ENCODE data around the gene DHX35. TPM values are rescaled to one million over a fixed set of nuclear protein-coding genes. Genes with fewer than 3 reads are reported as not detected.
"Not testable (repeated sequence)": the region's sequence is repeated elsewhere in the genome, so short reads cannot be mapped to it uniquely, and the experiment has no call there.

DHX35 gene
- total and polyA plus RNA-seq, 2 experiments from 2014 or later: 4.5 to 10.7 TPM

DNA sequence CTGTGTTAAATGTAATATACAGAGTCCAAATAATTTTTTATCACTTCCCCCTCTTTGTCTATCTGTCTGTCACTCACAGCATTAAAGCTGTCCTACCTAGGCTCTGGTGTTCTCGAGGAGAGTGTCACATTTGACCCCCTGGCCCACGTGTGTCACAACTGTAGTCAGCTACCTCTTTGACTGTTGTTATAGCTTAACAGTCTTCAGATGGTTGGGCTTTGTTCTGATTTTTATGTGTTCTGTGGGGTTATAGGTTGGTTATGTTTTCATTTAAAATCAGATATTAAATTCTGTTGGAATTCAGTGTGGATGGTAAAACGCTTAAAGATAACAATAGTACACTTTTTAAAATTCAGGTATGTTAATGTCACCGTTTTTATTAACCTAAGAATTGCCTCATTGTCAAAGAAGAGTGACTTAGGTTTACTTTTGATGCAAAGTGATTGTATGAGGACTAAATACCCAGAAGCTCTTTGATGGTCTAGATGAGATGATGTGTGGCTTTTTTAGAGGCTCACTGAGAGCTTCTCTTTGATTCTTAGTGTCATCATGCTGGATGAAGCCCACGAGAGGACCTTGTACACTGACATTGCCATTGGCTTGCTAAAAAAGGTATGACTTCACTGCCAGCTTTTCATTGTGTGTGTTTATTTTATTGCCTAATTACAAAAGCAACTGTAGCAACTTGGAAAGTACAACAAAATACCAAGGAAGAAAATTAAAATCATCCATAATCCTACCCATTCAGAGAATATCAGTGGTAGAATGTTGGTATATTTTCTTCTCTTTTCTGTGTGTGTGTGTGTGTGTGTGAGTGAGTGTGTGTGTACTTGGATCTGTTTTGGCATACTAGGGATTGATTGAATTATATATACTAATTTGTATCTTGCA is 29.9 kb downstream of the DHX35 start:
- in situ Hi-C loops (cut with MboI): no loop called here
- 82 to 88% methylated on average over 5 of the region's 5 CpGs for whole genome bisulfite sequencing, 2 experiments (ENCODE audit: low coverage in 1 of 2, low lambda C conversion rate in 2 of 2, missing lambda C conversion rate in 2 of 2)
- no peaks in the 10 kb centered on the region for H3K27me3 ChIP-seq (replicated peaks; ENCODE audit: insufficient read depth)

DNA sequence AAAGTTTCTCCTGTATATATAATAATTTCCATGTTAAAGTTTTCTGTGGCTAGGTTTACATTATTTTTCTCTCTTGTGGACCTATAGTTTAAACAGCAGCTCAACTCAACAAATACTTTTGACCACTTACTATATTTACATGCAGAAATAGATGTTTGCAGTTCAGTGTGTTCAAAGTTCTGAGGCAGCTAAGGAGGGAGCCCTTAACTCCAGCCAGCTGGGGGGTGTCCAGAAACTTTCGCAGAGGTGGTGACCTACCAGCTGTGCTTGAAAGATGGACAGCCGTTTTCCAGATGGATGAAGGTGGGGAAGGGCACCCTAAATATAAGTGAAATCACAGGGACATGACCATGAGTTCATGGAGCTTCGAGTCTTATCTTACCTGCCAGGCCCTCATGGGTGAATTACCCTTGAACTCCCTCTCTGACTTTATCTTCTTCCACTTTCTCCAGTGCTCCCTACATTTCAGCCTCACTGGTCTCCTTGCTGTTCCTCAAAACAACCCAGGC is 33.4 kb downstream of the DHX35 start:
- H3K27me3 ChIP-seq (replicated peaks; ENCODE audit: insufficient read depth): no peaks in the 10 kb centered on the region
- 98 to 100% methylated on average over 3 of the region's 3 CpGs for WGBS, 2 experiments (ENCODE audit: low coverage in 1 of 2, low lambda C conversion rate in 2 of 2, missing lambda C conversion rate in 2 of 2)
- no peaks in the 10 kb centered on the region for H3K9me2 ChIP-seq (ENCODE audit: insufficient read depth)
- H3K9ac ChIP-seq: no peak overlapping the region
- DNase-seq: no peak
- no peaks in the 10 kb centered on the region for H3K9me3 ChIP-seq (ENCODE audit: low read depth)
- no peaks in the 10 kb centered on the region for H3K79me2 ChIP-seq (ENCODE audit: insufficient read depth)
- in situ Hi-C loops (cut with MboI): no loop called here
- no peak overlapping the region for H3K4me2 ChIP-seq (ENCODE audit: unreplicated experiment)
- H3F3A ChIP-seq (ENCODE audit: insufficient read depth): no peaks in the 10 kb centered on the region
- H3K36me3 ChIP-seq (ENCODE audit: low read depth): peaks cover 12% of the 10 kb centered on the region
- H2AFZ ChIP-seq: no peak overlapping the region
- TF ChIP-seq EZH2 (IDR thresholded peaks at IDR 0.05; ENCODE audit: insufficient read depth, poor library complexity, severe bottlenecking) (no peak), EZH2phosphoT487 (IDR thresholded peaks at IDR 0.05; ENCODE audit: insufficient read depth, low read depth) (no peak)
- H3K27ac ChIP-seq: no peak overlapping the region
- no peak overlapping the region for H3K4me3 ChIP-seq
- H3K4me1 ChIP-seq (ENCODE audit: insufficient read depth): no peaks in the 10 kb centered on the region
- H4K20me1 ChIP-seq (ENCODE audit: insufficient read depth): no peaks in the 10 kb centered on the region

More for the DNA sequence above, 29.9 kb downstream of the DHX35 start:
- Histone ChIP-seq H3K27ac (no peak overlapping the region), H3K79me2 (ENCODE audit: insufficient read depth) (no peaks in the 10 kb centered on the region), H3F3A (ENCODE audit: insufficient read depth) (no peaks in the 10 kb centered on the region), H3K9me2 (ENCODE audit: insufficient read depth) (no peaks in the 10 kb centered on the region), H3K9me3 (ENCODE audit: low read depth) (no peaks in the 10 kb centered on the region), H3K4me3 (no peak overlapping the region), H4K20me1 (ENCODE audit: insufficient read depth) (no peaks in the 10 kb centered on the region), H3K4me2 (ENCODE audit: unreplicated experiment) (no peak overlapping the region), H2AFZ (no peak overlapping the region), H3K4me1 (ENCODE audit: insufficient read depth) (no peaks in the 10 kb centered on the region), H3K9ac (no peak overlapping the region), H3K36me3 (ENCODE audit: low read depth) (peaks cover 4% of the 10 kb centered on the region; the same call in 1 of the 2 replicates)
- TF ChIP-seq EZH2 (IDR thresholded peaks at IDR 0.05; ENCODE audit: insufficient read depth, poor library complexity, severe bottlenecking) (no peak), EZH2phosphoT487 (IDR thresholded peaks at IDR 0.05; ENCODE audit: insufficient read depth, low read depth) (no peak)
- DNase-seq: no peak

GRCh38 chr20:38996866-38997265 is 34.7 kb downstream of the DHX35 start:
- H3K4me1 ChIP-seq (ENCODE audit: insufficient read depth); H3K27ac ChIP-seq; DNase-seq; H4K20me1 ChIP-seq (ENCODE audit: insufficient read depth); H3K36me3 ChIP-seq (ENCODE audit: low read depth); H3K9ac ChIP-seq; H2AFZ ChIP-seq; H3K9me3 ChIP-seq (ENCODE audit: low read depth); H3K79me2 ChIP-seq (ENCODE audit: insufficient read depth); in situ Hi-C loops (cut with MboI); H3K27me3 ChIP-seq (replicated peaks; ENCODE audit: insufficient read depth); H3K4me3 ChIP-seq; H3K4me2 ChIP-seq (ENCODE audit: unreplicated experiment); H3K9me2 ChIP-seq (ENCODE audit: insufficient read depth); H3F3A ChIP-seq (ENCODE audit: insufficient read depth): not testable (repeated sequence)
- WGBS, 2 experiments (ENCODE audit: low coverage in 1 of 2, low lambda C conversion rate in 2 of 2, missing lambda C conversion rate in 2 of 2): 96 to 100% methylated on average over 1 of the region's 1 CpG

- Histone ChIP-seq H3K4me3 (no peak overlapping the region), H4K20me1 (ENCODE audit: insufficient read depth) (no peaks in the 10 kb centered on the region), H3F3A (ENCODE audit: insufficient read depth) (no peaks in the 10 kb centered on the region), H3K4me2 (ENCODE audit: unreplicated experiment) (no peak overlapping the region), H3K9me3 (ENCODE audit: low read depth) (no peaks in the 10 kb centered on the region), H3K79me2 (ENCODE audit: insufficient read depth) (no peaks in the 10 kb centered on the region), H3K9me2 (ENCODE audit: insufficient read depth) (no peaks in the 10 kb centered on the region), H3K9ac (no peak overlapping the region), H3K27me3 (replicated peaks; ENCODE audit: insufficient read depth) (no peaks in the 10 kb centered on the region), H2AFZ (no peak overlapping the region), H3K4me1 (ENCODE audit: insufficient read depth) (no peaks in the 10 kb centered on the region), H3K27ac (no peak overlapping the region), H3K36me3 (ENCODE audit: low read depth) (peaks cover 9% of the 10 kb centered on the region)
- no peak for TF ChIP-seq EZH2phosphoT487 (IDR thresholded peaks at IDR 0.05; ENCODE audit: insufficient read depth, low read depth)
- no peak for TF ChIP-seq EZH2 (IDR thresholded peaks at IDR 0.05; ENCODE audit: insufficient read depth, poor library complexity, severe bottlenecking)
- in situ Hi-C loops (cut with MboI): no loop called here
- WGBS, 2 experiments (ENCODE audit: low coverage in 1 of 2, low lambda C conversion rate in 2 of 2, missing lambda C conversion rate in 2 of 2): 94 to 96% methylated on average over 8 of the region's 8 CpGs
- no peak for DNase-seq
Measured at GRCh38 chr20:38997622-38998021, 35.5 kb downstream of the DHX35 start.

All from GM23248 (cell line).